ENCODE measurements around the gene EVI5.
"Not testable (repeated sequence)": the region's sequence is repeated elsewhere in the genome, so short reads cannot be mapped to it uniquely, and the experiment has no call there.

Gene EVI5

DNA sequence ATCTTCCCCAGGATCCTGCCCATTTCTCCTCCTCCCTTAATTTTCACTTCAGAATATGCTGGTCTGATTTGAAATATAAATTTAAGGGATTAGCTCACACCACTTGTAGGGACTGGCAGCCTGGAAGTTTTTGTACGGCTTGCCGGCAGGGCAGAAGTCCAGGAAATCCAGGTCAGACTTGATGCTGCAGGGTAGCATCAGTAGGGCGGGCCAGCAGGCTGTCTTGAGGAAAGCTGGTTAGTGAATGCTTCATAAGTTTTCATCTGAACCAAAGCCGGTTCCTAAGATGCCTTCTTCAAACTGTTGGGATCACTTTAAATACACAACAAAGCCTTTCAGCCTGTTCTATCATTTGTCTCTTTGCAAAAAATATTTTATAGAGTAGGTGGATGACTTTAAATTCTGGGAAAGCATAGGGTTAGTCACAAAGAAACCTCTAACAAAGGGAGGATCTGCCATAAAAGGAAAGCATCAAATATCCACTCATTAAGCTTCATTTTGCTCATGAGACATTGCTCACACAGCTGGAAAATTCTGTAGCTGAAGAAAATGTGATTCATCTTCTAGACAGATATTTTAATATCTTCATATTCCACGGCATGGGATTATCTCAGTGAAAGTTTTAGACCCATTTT is 207.5 kb downstream of the EVI5 start:
- no peak for DNase-seq (ENCODE audit: low read depth, low spot score)

DNA sequence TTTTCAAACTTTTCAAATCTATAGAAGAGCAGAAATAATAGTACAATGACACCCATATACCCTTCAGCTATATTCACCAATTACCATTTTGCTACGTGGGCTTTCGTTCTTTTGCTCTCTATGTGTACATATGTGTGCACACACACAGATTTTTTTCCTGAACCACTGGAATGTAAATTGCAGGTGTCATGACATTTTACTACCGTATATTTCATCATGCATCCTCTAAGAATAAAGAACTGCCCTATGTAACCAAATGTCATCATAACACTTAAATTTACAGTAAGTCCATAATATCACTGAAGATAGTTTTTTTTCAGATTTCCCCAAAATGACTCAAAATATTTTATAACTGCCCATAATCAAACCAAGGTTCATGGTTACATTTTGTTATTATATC is 209.8 kb downstream of the EVI5 start:
- no peak for DNase-seq (ENCODE audit: low read depth, low spot score)

DNA sequence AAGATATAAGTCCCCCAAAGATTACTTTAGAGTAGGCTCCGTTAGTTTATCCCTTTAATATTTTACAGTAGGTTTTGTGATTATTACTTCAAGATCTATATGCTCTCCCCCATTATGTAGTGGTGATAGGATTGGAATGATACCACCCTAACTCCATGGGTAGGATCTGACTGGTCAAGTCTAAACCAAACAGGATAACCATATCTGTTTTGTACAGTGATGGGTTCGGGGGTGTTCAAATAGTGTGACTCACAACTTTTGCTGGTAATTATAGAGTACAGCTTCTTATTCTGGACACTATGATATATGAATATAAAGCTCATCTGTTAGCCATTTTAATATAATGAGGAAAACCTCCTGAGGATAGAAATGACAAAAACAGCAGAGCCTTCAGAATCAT is 212.4 kb downstream of the EVI5 start:
- no peak for DNase-seq (ENCODE audit: low read depth, low spot score)

DNA sequence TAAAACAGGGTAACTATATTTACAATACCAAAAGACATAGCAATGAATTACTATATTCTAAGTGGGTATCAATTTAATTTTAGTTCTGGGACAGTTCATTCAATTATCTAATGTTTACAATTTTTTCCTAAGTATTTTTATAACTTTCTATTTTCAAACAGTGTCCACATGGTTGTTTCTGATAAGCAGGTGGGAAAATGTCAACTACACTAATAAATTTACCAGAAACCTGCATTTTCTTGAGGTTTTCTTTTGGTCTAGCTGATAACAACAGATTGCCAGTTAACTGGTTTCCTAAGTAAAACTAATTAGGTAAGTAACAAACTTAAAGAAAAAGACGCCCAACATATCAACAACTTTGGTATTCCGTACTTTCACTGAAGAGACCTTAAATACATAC is 213.3 kb downstream of the EVI5 start:
- no peak for DNase-seq (ENCODE audit: low read depth, low spot score)

DNA sequence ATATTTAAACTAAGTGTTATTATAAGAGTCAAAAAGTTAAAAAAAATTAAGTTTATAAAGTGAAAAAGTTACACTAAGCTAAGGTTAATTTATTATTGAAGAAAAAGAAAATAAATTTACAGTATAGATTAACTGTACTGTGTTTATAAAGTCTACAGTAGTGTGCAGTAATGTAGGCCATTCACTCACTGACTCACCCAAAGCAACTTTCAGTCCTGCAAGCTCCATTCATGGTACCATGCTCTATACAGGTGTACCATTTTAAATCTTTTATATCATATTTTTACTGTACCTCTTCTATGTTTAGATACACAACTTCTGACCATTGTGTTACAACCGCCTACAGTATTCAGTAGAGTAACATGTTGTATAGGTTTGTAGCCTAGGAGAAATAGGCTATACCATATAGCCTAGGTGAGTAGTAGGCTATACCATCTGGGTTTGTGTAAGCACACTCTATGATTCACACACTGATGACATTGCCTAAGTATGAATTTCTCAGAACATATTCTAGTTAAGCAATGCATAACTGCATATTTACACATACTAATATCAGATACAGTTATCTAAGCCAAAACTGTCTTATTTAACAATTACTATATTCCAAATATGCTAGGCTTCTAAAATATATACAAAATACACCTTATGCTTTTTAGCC is 217.6 kb downstream of the EVI5 start:
- no peak for DNase-seq (ENCODE audit: low read depth, low spot score)

DNA sequence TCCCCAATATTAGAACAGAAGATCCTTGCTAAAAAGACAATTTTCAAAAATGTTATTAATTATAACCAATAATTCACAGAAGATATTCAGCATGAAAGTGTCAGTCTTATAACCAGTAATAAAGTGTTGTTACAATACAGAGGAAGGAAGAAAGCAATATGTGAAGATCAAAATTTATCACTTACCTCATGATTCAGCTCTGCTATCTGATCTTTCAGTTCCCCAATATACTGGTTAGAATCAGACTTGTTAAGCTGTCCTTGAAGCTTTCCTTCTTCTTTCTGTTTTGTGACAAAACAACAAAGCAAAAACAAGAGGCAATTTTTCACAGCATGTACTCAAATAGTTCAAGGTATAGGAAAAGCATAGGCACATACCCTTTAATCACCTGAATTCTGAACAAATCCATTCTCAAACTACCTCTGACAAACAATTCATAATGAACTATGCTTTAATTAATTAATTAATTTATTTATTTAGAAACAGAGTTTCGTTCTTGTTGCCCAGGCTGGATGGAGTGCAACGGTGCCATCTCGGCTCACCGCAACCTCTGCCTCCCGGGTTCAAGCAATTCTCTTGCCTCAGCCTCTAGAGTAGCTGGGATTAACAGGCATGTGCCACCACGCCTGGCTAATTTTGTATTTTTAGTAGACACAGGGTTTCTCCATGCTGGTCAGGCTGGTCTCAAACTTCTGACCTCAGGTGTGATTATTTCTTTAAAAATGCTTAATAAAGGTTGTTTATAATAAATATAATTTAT is 221.3 kb downstream of the EVI5 start:
- no peak for DNase-seq (ENCODE audit: low read depth, low spot score)

DNA sequence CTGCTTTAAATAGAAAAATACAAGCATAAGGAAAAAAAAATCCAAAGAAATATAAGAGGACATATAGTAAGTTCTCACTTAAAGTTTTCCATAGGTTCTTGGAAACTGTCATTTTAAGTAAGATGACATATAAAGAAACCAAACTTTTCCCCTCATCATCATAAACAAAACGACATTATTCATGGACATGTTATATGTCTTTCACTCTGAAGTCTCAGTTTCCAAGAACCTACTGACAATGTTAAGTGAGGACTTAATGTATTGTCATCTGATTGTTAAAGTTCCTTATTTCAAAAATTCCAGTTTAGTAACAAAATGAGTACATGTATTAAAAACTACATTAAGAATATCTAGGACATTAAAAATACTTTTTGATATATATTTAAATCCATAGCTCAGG is 228.6 kb downstream of the EVI5 start:
- no peak for DNase-seq (ENCODE audit: low read depth, low spot score)

DNA sequence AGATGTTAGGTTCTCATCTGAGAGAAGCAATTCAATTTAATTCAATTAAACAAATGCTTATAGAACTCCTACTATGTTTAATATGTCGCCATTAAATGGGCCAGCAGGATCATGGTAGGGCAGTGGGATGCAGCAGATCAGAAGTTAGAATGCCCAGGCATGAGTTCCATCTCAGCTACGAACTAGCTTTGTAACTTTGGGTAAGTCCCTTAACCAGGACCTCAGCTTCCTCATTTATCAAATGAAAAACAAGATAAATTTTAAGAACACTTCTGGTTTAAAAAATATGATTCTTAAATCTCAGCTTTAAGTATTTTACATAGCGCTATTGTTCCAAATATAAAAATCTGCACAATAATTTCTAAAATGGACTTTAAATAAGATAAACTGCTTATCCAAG is 230.7 kb downstream of the EVI5 start:
- DNase-seq (ENCODE audit: low read depth, low spot score) = no peak

DNA sequence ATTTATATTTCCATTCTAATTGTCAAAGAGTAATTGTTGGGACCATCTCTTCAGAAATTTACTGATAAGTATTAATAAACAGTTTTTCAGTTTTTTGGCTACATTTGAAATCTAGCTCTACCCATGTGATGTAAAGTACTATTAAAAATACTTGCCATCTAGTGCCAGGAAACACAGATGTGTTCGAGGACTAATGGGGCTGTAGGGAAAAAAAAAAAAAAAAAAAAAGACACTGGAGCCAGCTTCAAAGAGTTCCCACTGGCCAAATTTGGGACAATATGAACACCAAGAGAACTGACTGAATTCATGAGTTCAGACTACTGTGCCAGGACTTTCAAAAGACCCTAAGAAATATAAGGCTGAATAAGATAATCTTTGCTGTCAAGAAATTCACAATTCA is 233.0 kb downstream of the EVI5 start:
- DNase-seq (ENCODE audit: low read depth, low spot score) = no peak

DNA sequence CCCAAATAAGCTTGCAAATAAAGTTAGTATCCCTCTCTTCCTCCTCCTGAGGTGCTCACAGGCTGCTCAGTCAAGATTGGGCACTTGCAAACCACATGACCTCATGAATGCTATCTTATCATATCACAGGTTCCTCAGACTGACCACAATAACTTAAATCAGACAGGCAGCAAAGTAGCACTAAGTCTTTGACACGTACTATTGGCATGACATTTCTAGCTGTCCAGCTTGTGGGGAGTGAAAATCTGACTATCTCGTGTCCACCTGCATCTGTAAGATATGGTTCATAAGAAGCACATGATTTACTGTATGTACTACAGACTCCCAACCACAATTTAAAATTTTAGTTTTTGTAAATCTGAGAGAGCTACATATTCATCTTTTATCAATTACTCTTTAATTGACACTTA is 240.1 kb downstream of the EVI5 start:
- no peak for DNase-seq (ENCODE audit: low read depth, low spot score)

DNA sequence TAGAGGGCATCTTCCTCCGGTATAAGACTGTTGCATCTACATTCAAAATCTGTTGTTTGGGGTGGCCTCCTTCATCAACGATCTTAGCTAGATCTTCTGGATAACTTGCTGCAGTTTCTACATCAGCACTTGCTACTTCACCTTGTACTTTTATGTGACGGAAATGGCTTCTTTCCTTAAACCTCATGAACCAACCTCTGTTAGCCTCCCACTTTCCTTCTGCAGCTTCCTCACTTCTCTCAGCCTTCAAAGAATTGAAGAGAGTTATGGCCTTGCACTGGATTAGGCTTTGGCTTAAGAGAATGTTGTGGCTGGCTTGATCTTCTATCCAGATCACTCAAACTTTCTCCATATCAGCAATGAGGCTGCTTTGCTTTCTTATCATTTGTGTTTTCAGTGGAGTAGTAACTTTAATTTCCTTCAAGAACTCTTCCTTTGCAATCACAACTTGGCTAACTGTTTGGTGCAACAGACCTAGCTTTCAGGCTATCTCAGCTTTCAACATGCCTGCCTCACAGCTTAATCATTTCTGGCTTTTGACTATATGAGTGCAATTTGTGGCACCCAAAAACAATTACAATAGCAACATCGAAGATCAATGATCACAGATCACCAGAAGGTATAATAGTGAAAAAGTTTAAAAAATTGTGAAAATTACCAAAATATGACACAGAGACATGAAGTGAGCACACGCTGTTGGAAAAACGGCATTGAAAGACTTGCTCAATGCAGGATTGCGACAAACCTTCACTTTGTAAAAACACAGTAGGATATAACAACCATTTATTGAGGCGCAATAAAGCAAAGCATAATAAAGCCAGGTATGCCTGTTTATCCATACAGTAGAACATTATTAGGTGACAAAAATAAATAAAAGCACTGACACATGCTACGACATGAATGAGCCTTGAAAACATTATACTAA is 241.5 kb downstream of the EVI5 start:
- no peak for DNase-seq (ENCODE audit: low read depth, low spot score)

DNA sequence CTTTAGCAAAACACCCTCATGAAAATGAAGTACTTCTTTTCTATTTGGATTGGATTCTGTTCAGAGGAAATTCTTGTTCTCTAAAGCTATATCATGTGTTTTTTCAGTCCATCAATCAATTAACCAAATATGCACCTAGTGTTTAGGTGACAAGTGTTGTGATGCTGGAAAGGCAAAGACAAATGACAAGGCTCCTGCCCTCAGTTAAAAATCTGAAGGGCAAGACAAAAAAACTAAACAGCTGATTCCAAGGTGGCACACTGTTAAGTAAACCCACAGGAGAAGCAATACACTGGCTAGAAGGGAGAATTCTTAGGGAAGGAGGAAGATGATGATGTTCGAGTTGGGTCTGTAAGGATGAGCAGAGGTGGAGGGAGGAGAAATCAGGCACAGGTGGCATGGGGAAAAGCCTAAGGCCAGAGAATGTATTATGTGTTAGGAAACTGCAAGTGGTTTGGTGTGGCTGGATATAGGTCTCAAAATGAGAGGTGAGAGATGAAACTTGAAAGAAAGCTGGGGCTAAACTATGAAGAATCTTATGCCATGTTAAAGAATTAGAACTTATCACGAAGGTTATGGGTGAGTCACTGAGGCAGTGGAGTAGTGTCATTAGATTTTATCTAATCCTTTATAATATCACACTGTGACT is 246.4 kb downstream of the EVI5 start:
- DNase-seq (ENCODE audit: low read depth, low spot score) = no peak

DNA sequence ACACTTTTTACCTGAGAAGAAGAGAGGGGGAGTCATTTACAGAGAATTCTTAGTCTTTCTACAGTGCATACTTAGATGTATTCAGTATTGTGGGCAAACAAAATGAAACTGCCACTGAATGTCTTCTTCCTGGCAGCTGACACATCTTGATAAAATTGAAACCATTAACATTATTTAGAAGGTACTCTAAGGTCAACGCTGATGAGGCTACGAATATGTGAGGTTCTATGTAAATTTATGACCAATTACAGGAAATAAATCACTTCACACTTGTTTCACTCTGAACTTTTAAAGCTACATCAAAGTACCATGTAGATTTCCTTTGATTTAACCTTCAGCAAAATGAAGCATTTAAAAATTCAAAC is 246.9 kb downstream of the EVI5 start:
- DNase-seq (ENCODE audit: low read depth, low spot score) = no peak

DNA sequence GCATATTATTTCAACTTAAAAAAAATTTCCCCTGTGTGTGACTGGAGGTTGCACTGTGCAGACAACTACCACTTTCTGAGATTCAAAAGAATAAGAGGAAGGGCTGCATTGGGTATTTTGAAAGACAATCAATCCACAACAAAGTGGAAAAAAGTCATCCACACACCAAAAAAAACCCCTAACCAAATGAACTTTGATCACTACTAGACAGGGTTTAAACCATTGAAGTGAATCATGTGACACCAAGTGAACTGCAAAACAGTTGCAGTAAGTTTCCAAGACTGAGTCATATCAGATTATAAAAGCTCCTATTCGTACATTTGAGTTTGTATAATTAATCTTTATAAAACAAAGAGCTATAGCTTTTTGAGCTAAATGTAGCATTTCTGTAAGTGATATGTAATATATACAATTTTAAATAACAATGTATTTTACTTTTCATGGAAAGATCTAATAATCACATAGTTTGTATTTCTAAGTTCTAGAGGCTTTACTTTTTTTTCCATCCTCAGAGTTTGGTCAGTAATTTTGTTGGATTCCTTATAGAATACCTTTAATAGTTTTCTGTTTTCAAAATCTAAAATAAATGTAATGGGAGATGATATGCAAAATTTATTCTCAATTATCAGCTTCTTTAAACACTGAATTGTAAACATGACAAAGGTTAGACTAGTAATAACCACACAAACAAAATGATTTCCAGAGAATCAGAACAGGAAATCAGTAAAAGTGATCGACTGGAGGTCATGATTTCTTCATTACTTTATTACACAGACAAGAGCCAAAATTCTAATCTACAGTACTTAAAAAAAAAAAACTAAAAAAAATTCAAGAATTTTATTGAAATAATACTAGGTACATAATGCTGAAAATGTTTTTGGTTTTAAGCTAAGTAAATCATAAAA is 247.7 kb downstream of the EVI5 start:
- DNase-seq (ENCODE audit: low read depth, low spot score) = no peak

DNA sequence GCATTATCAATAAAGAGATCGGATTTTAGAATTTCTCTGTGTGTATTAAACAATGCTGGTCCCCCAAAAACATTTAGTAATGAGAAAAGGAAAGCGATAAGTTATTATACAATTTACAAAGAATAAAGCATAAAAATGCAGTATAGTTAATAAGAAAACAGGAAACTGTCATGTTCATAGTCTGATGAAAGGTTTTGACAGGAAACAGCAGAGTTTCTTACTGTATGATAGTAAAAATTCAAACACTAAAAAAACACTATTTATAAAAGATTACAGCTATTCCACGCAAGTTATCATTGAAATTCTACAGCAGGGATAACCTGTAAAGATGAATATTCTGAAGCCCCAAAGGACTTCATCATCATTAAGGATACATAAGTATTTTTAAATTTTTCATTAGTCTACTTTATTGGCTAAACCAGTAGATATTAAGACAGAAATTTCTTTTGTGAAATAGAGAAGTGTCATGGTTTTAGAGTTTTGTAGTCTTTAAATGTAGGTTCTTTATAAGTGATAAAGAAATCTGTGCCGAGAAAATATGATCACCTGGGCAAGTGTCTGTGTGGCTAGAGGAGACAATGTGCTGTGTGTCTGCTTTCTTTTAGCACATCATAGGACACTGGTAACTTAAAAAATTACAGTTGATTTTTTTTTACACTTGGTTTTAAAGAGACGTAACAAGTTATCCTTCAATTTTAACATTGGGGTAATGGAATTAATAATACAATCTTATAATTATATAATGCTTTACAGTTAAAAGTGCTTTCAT is 248.5 kb downstream of the EVI5 start:
- DNase-seq (ENCODE audit: low read depth, low spot score) = no peak

DNA sequence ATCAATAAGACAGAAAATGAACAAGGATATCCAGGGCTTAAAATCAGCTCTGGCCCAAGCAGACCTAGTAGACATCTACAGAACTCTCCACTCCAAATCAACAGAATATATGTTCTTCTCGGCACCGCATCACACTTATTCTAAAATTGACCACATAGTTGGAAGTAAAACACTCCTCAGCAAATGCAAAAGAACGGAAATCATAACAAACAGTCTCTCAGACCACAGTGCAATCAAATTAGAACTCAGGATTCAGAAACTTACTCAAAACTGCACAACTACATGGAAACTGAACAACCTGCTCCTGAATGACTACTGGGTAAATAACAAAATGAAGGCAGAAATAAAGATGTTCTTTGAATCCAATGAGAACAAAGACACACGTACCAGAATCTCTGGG is 252.5 kb downstream of the EVI5 start:
- DNase-seq (ENCODE audit: low read depth, low spot score) = not testable (repeated sequence)

DNA sequence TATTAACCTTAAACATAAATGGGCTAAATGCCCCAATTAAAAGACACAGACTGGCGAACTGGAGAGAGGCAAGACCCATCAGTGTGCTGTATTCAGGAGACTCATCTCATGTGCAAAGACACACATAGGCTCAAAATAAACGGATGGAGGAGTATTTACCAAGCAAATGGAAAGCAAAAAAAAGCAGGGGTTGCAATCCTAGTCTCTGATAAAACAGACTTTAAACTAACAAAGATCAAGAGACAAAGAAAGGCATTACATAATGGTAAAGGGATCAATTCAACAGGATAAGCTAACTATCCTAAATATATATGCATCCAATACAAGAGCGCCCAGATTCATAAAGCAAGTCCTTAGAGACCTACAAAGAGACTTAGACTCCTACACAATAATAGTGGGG is 253.0 kb downstream of the EVI5 start:
- not testable (repeated sequence) for DNase-seq (ENCODE audit: low read depth, low spot score)

DNA sequence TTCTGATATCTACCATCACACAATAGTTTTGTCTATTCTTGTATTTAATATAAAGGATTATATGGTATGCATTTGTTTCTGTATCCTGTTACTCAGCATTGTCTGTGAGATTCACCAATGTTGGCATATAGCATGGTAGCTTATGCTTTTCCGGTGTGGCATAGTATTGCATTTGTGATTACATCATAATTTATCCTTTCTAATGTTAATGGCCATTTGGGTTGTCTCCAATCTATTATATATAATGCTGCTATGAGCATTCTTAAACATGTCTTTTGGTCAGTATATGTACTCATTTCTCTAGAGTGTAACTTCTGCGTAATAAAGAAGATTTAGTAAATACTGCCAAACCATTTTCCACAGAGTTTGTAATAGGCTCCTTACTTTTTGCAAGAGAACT is 257.2 kb downstream of the EVI5 start:
- no peak for DNase-seq (ENCODE audit: low read depth, low spot score)

DNA sequence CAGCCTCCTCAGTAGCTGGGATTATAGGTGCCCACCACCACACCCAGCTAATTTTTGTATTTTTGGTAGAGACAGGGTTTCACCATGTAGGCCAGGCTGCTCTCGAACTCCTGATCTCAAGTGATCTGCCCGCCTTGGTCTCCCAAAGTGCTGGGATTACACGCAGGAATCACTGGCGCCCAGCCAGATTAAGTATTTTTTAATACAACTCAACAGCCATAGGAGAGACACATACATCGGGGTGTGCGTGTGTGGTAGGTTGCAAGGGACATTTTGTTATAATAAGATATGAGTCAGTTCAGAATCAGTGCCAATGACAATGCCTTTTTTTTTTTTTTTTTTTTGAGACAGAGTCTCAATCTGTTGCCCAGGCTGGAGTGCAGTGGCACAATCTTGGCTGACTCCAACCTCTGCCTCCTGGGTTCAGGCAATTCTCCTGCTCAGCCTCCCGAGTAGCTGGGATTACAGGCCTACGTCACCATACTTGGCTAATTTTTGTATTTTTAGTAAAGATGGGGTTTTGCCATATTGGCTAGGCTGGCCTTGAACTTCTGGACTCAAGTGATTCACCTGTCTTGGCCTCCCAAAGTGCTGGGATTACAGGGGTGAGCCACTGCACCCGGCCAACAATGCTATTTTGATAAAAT is 259.8 kb downstream of the EVI5 start:
- DNase-seq (ENCODE audit: low read depth, low spot score) = not testable (repeated sequence)

Measured in brain pericyte (primary cell).